GM21423 (cell line): Measurements from ENCODE around the gene CDH12.
"Not testable (repeated sequence)": the region's sequence is repeated elsewhere in the genome, so short reads cannot be mapped to it uniquely, and the experiment has no call there.

ENCODE experiments used
- ATAC-seq: cut with Tn5 transposase; IDR thresholded peaks from one replicate; pipeline ENCODE4 v1.9.1; 2021; ENCODE audit warnings: mild to moderate bottlenecking, moderate library complexity; ENCODE audit not compliant: unreplicated experiment

Gene CDH12

DNA sequence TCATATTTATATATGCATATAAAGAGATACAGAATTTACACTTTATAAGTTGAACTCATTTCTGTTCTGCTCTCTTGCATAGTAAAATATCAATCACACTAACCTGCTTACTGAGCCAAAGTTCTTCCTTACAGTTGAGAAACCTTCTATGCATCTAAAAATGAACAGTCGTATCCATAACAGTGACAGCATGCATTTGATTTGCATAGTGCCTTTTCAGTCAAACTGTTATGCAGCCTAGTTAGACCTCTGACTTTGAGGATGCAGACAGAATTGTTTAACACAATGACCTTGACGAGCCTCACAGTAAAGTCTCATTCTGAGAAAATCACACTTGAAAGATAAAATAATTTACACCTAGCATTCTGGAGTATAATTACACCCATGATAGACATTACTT lies 683.9 kb downstream of the CDH12 start:
- ATAC-seq = not testable (repeated sequence)

DNA sequence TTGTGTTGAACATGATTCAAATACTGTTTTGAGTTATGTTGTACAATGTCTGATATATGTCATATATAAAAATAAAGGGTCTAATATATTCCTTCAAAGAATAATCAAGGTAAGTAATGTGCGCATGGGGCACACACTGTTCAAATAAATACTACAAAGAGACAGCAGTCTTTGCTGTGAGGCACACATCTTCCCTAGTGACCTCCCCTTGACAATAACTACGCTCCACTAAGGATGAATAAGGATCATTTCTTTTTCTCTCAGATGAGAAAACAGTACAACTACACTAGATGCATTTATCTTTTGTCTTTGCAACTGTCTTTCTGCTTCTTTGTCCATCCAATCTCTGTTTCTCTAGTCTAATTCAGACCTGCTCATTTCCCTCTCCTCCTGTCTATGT lies 684.4 kb downstream of the CDH12 start:
- not testable (repeated sequence) for ATAC-seq

DNA sequence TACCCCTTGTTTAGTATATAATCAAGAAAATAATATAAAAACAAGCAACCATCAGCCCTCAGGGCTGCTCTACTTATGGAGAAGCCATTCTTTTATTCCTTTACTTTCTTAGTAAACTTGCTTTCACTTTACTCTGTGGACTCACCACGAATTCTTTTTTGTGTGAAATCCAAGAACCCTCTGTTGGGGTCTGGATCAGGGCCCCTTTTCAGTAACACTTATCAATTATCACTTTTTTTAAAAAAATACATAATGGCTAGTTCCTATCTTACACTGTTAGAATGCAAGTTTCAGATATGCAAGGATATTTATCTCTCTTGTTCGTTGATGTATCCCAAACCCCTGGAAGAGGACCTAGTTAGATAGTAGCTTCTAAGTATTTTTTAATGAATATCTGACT lies 687.2 kb downstream of the CDH12 start:
- not testable (repeated sequence) for ATAC-seq

DNA sequence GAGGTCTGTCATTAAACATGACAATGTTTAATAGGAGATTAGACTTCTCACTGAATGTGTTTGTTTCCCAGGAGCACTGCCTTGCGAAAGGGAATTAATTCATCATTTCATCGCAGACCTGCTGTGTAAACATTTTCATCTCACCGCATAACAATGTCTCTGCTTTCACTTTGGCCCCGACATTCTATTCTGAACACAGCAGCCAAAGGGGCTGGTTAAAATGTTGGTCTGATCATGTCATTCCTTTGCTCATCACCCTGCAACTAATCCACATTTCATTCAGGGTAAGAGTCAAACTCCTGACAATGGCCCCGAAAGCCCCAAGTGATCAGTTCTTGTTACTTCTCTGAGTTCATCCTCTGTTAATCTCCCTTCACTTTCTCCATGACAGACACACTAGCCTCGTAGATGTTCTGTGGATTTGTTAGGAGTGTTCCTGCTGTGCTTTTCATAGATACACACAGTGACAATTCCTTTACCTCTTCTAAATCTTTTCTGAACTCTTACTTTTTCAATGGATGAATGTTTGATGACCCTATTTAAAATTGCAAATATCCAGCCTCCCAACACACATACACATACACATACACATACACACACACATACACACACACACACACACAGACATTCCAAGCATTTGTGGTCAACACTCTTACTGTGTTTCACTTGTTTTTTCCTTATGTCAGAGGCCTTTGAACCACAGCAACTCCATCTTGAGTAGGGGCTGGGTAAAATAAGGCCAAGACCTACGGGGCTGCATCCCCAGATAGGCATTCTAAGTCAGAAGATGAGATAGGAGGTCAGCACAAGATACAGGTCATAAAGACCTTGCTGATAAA lies 688.0 kb downstream of the CDH12 start:
- not testable (repeated sequence) for ATAC-seq

DNA sequence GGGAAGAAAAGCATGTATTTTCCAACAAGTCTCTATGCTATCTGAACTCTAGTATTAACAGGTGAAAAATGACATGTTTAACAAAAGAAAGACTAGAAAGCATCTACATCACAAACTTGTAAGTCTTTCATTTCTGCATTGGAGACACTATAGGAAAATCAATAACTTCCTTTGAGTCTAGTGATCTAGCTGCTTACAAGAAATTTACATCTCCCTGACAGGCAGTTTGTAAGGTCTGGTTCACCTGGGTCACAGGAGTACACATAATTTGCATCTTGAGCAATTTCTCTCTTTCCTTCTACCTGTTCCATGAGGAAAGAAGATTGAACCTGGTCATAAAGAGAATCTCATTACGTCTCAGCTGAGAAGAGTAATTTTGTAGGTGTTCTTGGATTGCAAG lies 696.2 kb downstream of the CDH12 start:
- ATAC-seq = not testable (repeated sequence)

DNA sequence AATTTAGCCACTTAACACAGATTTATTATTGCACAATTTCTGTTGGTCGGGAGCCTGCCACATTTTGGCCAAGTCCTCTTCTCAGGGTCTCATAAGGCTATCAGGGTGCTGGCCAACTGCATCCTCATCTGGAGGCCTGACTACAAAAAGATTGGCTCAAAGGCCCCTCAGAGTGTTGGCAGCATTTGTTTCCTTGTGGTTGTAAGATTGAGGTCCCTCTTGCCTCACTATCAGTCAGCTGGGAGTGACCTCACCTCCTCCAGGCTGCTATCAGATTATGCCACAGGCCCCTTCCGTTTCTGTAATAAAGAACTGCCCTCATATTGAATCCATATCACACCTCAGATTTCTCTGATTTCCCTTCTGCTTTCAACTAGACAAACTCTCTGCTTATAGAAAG lies 698.4 kb downstream of the CDH12 start:
- not testable (repeated sequence) for ATAC-seq

DNA sequence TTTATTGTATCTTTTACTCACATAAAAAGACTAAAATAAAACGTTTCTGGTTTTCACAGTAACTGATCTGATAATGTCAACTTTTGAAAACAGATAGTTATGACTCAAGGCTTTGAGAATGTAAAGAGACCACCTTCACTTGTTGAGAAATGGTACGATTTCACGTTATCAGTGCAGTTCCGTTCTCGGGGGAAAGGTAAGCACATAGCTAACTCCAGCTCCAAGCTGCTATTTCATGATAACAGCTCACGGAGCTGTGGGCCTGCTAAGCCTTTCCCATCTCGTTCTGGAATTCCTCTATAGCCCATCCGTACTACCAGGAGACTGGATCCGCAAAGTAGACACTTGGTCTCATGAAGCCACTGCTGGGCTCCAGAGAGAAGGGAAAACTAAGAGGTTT lies 701.3 kb downstream of the CDH12 start:
- ATAC-seq = not testable (repeated sequence)

DNA sequence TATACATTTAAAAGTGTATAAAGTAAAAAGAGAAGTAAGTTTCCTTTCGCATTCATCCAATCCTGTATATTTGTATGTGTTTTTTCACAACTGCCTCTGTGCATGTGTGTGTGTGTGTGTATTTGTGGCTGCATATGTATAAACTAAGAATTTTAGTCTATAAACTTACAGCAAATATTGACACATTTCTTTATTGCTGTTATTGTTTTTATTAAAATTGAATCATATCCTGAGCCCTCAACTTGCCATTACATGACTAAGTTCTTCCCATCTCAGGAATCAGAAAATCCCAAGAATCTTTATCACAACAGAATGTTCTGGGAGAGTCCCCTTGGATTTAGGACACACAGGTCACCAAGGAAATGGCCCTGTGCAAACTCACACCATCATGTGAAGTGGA lies 712.7 kb downstream of the CDH12 start:
- not testable (repeated sequence) for ATAC-seq

DNA sequence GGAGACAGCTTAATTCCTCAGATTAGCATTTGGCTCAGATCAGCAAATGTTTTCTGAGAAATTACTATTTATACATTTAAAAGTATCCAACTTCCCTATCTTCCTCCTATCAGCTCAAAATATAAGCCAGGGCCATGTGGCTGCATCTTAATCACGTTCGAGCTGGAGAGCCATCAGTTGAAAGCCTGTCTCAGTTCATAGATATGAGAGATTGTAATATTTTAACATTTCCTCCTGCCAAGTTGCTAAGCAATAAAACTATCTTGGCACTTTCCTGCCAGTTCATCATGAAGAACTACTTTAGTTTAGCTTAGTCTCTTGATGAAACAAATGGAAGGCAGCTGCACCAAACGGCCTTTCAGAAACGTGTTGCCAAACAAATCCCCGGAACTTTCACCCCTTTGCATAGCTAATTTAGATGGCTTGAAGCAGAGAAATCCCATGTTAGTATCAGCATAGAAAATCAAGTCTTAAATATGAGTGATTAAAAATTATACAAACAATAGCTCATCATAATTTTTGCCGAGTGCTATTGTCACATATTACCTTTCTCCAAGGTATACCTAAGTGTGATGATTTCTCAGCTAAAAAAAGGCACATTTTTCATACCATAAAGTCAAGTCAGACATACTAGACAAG lies 713.4 kb downstream of the CDH12 start:
- not testable (repeated sequence) for ATAC-seq

DNA sequence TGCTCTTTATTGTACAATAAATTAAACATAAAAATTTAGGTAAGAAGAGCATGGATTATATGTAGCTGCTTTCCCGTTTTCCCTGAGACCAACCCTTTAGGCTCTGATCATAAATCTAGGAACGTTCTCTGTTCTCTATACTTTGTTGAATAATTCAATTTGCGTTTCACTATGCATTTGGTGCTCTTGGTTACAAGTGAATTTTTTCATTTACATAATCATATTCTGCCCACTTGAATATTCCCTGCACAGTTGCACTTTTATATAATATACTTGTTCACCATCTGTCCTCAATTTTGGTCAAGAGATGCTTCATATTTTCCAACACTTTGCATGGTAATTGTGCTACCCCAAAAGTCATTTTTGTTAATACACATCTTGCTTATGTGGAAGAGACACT lies 741.8 kb downstream of the CDH12 start:
- ATAC-seq = no peak

DNA sequence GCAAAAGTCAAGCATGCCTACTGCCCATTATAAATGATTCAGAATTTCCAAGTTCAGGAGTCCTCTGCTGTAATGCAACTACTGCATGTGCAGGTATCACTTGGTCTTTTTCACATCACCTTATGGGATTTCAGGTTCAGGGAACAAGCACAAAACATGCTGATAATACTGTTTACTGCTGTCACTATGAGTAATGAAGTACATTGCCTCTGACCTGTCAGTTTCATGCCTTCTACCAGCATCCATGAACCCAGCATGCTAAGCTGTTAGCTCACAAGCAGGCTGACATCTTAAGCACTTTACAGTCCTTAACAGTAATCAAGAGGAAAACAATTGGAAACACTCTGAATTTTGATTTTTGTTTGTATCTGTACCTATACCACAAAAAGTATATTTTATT lies 743.8 kb downstream of the CDH12 start:
- no peak for ATAC-seq

DNA sequence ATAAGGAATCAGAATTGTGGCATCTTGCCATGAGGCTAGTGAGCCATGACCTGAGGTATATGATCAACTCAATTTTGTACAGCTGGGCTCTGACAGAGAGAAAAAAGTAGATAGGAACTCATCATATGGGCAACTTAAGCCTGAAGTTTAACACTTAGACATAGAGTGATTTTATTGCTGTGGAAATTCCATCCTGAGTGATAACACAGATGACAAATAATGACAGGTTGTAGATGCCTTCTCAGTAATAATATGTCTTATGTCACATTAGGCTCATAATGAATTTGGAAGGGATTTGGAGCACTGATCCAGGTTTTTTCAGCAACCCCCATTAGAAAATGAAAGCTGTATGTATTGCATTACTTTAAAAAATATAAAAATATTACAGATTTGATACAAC lies 744.6 kb downstream of the CDH12 start:
- ATAC-seq = no peak

DNA sequence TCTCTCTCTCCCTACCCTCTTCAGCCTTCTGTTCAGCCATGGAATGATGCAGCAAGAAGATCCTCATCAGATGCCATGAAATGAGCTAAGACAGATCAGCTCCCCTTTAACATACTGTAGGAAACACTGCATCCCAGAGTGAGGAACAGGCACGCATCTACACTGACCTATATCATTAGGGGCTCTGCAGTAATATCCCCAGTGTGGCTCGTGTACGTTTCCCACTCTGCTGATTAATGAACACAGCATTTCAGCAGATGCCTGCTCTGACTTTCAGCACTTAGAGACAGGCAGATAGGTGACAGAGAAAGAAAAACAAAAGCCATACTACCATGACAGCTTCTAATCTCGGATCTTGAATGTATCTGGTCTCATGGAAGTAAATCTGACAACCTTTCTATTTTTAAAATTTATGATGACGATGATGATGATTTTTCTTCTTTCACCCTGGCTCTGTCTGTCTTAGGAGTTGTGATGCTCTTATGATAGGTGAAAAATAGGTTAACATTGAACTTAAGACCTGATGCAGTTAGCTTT lies 750.3 kb downstream of the CDH12 start:
- ATAC-seq = no peak

DNA sequence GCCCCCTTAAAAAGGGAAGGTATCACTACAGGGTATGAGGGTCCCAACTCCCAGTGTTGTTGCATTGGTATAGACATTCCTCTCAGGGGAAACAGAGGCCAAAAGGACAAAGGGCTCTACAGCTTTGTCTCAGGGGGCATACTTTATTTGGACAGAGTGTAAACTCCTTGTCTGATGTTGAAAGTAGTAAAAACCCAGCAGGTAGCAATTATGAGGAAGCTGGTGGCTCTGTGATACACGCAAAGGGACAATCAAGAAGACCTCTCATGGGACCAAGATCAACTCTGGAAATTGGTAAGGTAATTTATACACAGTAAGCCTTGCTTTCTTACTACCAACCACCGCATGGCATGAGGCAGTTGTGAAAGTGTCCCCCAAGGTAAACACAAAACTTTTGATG lies 764.6 kb downstream of the CDH12 start:
- ATAC-seq = no peak

DNA sequence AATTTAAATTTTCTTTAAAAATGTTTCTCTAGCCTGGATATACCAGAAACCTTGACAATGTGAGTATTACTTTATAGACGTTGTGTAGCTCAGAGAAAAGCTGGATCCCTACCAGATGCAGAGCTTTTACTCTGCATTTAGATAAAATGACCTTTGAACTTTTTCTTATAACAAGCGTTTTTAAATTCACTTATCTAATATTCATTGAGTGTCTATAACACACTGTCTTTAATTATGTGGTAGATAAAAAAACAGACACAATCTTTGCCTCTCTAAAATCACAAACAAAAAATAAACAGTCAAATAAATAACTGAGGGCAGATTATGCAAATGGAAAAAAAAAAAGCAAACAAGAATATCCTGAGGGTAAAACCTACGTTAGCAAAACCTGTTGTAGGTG lies 773.6 kb downstream of the CDH12 start:
- ATAC-seq = no peak

DNA sequence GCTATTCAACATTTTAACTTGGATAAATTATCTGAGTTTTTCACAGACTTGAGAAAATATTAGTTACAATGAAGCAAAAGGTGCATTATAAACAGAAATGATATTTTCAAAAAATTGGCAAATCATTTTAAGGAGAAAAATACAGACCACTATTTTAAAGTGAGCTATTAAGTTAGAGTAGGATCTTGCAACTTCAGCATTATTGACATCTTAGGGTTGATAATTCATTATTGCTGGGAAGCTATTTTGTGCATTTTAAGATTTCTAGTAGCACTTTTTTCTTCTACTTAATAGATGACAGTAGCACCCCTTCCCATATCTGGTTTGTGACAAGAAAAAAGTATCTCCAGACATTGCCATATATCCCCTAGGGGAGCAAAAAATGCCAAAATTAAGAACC lies 774.1 kb downstream of the CDH12 start:
- ATAC-seq = no peak

DNA sequence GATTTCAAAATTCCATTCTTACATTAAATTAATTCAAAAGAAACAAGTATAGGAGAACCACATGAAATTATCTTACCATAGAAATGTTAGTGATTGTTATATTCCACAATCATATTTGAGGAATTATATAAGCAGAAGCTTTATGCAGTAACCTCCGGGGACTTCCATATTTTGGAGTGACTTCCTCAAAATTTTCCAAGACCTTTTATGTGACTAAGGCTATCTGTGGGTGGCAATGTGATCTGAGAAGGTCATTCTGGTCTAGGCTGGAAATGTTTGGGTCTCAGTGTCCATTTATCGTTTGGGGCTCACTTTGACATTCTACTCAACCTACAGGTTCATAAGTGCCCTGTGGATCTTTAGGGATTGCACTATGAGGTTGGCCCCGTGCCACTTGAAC lies 776.6 kb downstream of the CDH12 start:
- ATAC-seq = no peak

DNA sequence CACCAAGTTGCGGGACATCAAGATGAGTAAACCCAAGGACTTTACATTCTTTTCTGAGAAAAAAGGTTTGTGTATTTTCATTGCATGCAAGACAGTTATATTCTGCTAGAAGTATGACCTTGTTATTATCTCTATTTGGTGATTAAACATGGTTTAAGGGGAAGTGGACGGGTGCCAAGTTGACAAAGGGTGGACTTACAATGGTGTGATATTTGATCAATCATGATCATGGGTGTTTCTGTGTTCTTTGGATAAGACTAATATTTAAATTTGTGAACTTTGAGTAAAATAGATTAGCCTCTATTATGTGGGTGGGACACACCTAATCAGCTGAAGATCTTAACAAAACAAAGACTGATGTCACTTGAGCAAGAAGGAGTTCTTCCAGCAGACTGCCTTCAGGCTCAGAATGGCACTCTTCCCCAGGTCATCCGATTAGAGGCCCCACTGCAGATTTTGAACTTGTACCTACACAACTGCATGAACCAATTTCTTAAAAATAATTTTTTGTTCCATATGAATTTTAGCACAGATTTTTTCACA lies 782.9 kb downstream of the CDH12 start:
- no peak for ATAC-seq

DNA sequence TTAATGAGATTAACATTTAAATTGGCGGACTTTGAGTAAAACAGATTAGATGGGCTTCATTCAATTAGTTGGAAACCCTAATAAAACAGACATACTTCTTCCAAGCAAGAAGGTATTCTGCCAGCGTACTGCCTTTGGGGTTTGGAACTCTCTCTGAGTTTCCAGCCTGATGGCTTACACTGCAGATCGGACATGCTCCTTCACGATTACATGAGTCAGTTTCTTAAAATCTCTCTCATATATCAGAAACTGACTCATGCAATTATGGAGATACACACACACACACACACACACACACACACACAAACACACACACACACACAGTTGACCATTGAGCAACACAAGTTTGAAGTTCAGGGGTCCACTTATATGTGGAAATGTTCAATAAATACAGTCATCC lies 789.4 kb downstream of the CDH12 start:
- no peak for ATAC-seq

DNA sequence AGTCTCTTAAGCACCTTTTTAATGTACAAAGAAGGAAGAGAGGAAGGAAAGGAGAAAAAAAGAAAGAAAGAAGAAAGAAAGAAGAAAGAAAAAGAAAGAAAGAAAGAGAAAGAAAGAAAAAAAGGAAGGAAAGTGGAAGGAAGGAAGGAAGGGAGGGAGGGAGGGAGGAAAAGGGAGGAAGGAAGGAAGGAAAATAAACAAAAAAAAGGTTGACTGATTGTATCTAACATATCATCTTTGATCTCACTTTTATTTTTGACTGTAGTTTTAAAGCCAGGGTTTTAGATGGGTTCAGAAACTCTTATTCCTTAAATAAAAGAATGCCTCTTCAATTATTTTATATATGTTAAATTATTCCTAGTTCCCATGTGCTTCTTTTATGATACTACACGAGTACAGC lies 794.5 kb downstream of the CDH12 start:
- ATAC-seq = no peak

DNA sequence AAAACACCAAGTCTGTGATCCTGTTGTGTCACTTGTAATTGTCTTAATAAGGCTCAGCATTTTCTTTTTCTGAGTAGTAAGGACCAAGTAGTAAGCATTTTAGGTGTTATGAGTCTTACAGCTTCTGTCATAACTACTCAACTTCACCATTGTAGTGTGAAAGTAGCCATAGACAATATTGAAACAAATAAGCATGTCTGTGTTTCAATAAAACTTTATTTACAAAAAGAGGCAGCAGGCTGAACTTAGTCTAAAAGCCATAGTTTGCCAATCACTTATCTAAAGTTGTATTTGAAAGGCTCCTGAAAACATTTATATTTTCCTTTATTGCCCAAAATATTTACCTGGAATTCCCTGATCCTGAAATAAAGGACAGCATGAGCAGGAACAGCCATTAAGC lies 796.1 kb downstream of the CDH12 start:
- no peak for ATAC-seq

DNA sequence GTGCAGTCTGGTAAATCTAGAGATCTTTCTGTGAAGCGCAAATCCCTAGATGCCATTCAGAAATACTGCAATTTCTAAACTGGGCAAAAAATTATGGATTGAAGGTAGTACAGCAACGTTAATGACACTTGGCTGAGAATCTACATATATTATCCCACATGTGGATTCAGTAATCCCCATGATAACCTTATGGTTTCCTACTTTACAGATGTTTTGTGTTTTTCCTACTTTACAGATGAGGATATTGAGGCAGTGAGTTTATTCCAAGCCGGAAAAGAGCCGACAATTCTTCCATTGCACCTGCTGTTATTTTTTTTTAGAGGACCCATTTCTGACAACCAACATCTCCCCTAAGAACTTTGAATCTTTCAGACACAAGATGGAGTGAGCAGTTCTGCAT lies 796.5 kb downstream of the CDH12 start:
- no peak for ATAC-seq
